ENCODE data around the gene IL18RAP. TPM values are rescaled to one million over a fixed set of nuclear protein-coding genes. Genes with fewer than 3 reads are reported as not detected.

The IL18RAP gene
- total RNA-seq, 1 donor = 0.09 TPM

- no peak for DNase-seq (ENCODE audit: low read depth)
- no peak overlapping the region for H3K4me3 ChIP-seq (ENCODE audit: low read depth, low read length)
- no peak for TF ChIP-seq CTCF (IDR thresholded peaks at IDR 0.05; ENCODE audit: insufficient read depth, low read length)
Measured at GRCh38 chr2:102428573-102428972, 5.6 kb downstream of the IL18RAP start.

GRCh38 chr2:102432386-102432785, 9.4 kb downstream of the IL18RAP start:
- no peak overlapping the region for H3K4me3 ChIP-seq (ENCODE audit: low read depth, low read length)
- DNase-seq (ENCODE audit: low read depth) = no peak
- TF ChIP-seq CTCF (IDR thresholded peaks at IDR 0.05; ENCODE audit: insufficient read depth, low read length) = no peak

- no peak overlapping the region for H3K4me3 ChIP-seq (ENCODE audit: low read depth, low read length)
- TF ChIP-seq CTCF (IDR thresholded peaks at IDR 0.05; ENCODE audit: insufficient read depth, low read length) = no peak
- no peak for DNase-seq (ENCODE audit: low read depth)
Measured at GRCh38 chr2:102433973-102434654, 11.2 kb downstream of the IL18RAP start.

GRCh38 chr2:102434655-102435381, 11.9 kb downstream of the IL18RAP start:
- no peak overlapping the region for H3K4me3 ChIP-seq (ENCODE audit: low read depth, low read length)
- no peak for TF ChIP-seq CTCF (IDR thresholded peaks at IDR 0.05; ENCODE audit: insufficient read depth, low read length)
- DNase-seq (ENCODE audit: low read depth) = no peak

- DNase-seq (ENCODE audit: low read depth) = no peak
- no peak overlapping the region for H3K4me3 ChIP-seq (ENCODE audit: low read depth, low read length)
- TF ChIP-seq CTCF (IDR thresholded peaks at IDR 0.05; ENCODE audit: insufficient read depth, low read length) = no peak
Measured at GRCh38 chr2:102435741-102436140, 12.8 kb downstream of the IL18RAP start.

- H3K4me3 ChIP-seq (ENCODE audit: low read depth, low read length) = no peak overlapping the region
- peak; percentile 19 for DNase-seq (ENCODE audit: low read depth)
- no peak for TF ChIP-seq CTCF (IDR thresholded peaks at IDR 0.05; ENCODE audit: insufficient read depth, low read length)
Measured at GRCh38 chr2:102436323-102436722, 13.4 kb downstream of the IL18RAP start.

Measured in fibroblast of the aortic adventitia (primary cell).